ENCODE results near the gene KCNQ1. TPM values are rescaled to one million over a fixed set of nuclear protein-coding genes. Genes with fewer than 3 reads are reported as not detected.

The KCNQ1 gene
- total RNA-seq, 4 donors from 2014 or later: 5.6 to 46.8 (median 24.6) TPM

GRCh38 chr11:2790568-2790921, 345.7 kb downstream of the KCNQ1 start:
- WGBS, 2 donors (ENCODE audit: low coverage in 1 of 2): 94 to 100% methylated on average over 1 to 14 of the region's 14 CpGs
- H3K27me3 ChIP-seq: no peaks in the 10 kb centered on the region
- no peaks in the 10 kb centered on the region for H3K9me3 ChIP-seq
- TF ChIP-seq CTCF (IDR thresholded peaks at IDR 0.05) (no peak), POLR2AphosphoS5 (IDR thresholded peaks at IDR 0.05) (no peak), POLR2A (IDR thresholded peaks at IDR 0.05) (no peak), EP300 (IDR thresholded peaks at IDR 0.05; ENCODE audit: low read depth) (no peak)
- no peak overlapping the region for H3K4me3 ChIP-seq
- DNase-seq: peak; percentile 6
- in situ Hi-C loops (cut with MboI; ENCODE audit: low pct_ligation_motif_present in 1 of 4, low pct_unique_long_range_greater_than_20kb in 1 of 4, low sequenced_read_pairs in 3 of 4) (no loop called here), intact Hi-C loops (cut with DNase I; ENCODE audit: low total_unique reads) (no loop called here)
- no peak overlapping the region for H3K27ac ChIP-seq
- no peaks in the 10 kb centered on the region for H3K36me3 ChIP-seq
- H3K4me1 ChIP-seq: peaks cover 0 to 13% (median 7%) of the 10 kb centered on the region in 4 donors

- Histone ChIP-seq H3K27me3 (no peaks in the 10 kb centered on the region), H3K4me1 (peaks cover 0 to 13% (median 7%) of the 10 kb centered on the region in 4 donors), H3K9me3 (no peaks in the 10 kb centered on the region), H3K27ac (peak overlapping the region in 2 of 4 donors; percentile 26 to 43), H3K36me3 (no peaks in the 10 kb centered on the region), H3K4me3 (peak overlapping the region in 3 of 4 donors; percentile 40 to 56 (median 55))
- 77% methylated on average over 20 of the region's 20 CpGs; no CpG with 5 or more reads in 1 of the 2 donors for WGBS, 2 donors (ENCODE audit: low coverage in 1 of 2)
- in situ Hi-C loops (cut with MboI; ENCODE audit: low pct_ligation_motif_present in 1 of 4, low pct_unique_long_range_greater_than_20kb in 1 of 4, low sequenced_read_pairs in 3 of 4) (no loop called here), intact Hi-C loops (cut with DNase I; ENCODE audit: low total_unique reads) (no loop called here)
- DNase-seq: peak; percentile 7
- TF ChIP-seq CTCF (IDR thresholded peaks at IDR 0.05) (no peak), POLR2A (IDR thresholded peaks at IDR 0.05) (no peak), EP300 (IDR thresholded peaks at IDR 0.05; ENCODE audit: low read depth) (no peak), POLR2AphosphoS5 (IDR thresholded peaks at IDR 0.05) (no peak)
Observed at GRCh38 chr11:2791139-2791520, 346.3 kb downstream of the KCNQ1 start.

- Histone ChIP-seq H3K27ac (peak overlapping the region; percentile 26 to 46 (median 42)), H3K9me3 (no peaks in the 10 kb centered on the region), H3K4me3 (peak overlapping the region; percentile 5 to 56 (median 48)), H3K27me3 (no peaks in the 10 kb centered on the region), H3K36me3 (no peaks in the 10 kb centered on the region), H3K4me1 (peaks cover 0 to 13% (median 7%) of the 10 kb centered on the region in 4 donors)
- in situ Hi-C loops (cut with MboI; ENCODE audit: low pct_ligation_motif_present in 1 of 4, low pct_unique_long_range_greater_than_20kb in 1 of 4, low sequenced_read_pairs in 3 of 4) (no loop called here), intact Hi-C loops (cut with DNase I; ENCODE audit: low total_unique reads) (no loop called here)
- 30% methylated on average over 61 of the region's 71 CpGs; no CpG with 5 or more reads in 1 of the 2 donors for WGBS, 2 donors (ENCODE audit: low coverage in 1 of 2)
- TF ChIP-seq EP300 (IDR thresholded peaks at IDR 0.05; ENCODE audit: low read depth) (no peak), POLR2AphosphoS5 (IDR thresholded peaks at IDR 0.05) (no peak), CTCF (IDR thresholded peaks at IDR 0.05) (no peak), POLR2A (IDR thresholded peaks at IDR 0.05) (no peak)
- DNase-seq: peak; percentile 14
Observed at GRCh38 chr11:2791521-2792380, 346.9 kb downstream of the KCNQ1 start.

- Histone ChIP-seq H3K4me1 (peaks cover 0 to 13% (median 7%) of the 10 kb centered on the region in 4 donors), H3K9me3 (no peaks in the 10 kb centered on the region), H3K27ac (peak overlapping the region in 1 of 4 donors; percentile 46), H3K36me3 (no peaks in the 10 kb centered on the region), H3K27me3 (no peaks in the 10 kb centered on the region), H3K4me3 (no peak overlapping the region)
- in situ Hi-C loops (cut with MboI; ENCODE audit: low pct_ligation_motif_present in 1 of 4, low pct_unique_long_range_greater_than_20kb in 1 of 4, low sequenced_read_pairs in 3 of 4): no loop called here
- peak; percentile 7 for DNase-seq
- 92 to 100% methylated on average over 3 to 19 of the region's 28 CpGs for WGBS, 2 donors (ENCODE audit: low coverage in 1 of 2)
- intact Hi-C loops (cut with DNase I; ENCODE audit: low total_unique reads): no loop called here
- TF ChIP-seq POLR2A (IDR thresholded peaks at IDR 0.05) (no peak), POLR2AphosphoS5 (IDR thresholded peaks at IDR 0.05) (no peak), CTCF (IDR thresholded peaks at IDR 0.05) (no peak), EP300 (IDR thresholded peaks at IDR 0.05; ENCODE audit: low read depth) (no peak)
Observed at GRCh38 chr11:2792381-2793250, 347.8 kb downstream of the KCNQ1 start.
